ENCODE results near the gene TNIP1.

GRCh38 chr5:151054709-151055108 lies 26.1 kb downstream of the TNIP1 start:
- no peak for TF ChIP-seq CTCF (IDR thresholded peaks at IDR 0.05)
- TF ChIP-seq POLR2A (IDR thresholded peaks at IDR 0.05) = no peak

Measured in testis (tissue), 2 donors.